Smooth muscle cell of the brain vasculature (primary cell): ENCODE measurements around the gene NAA20.
"Not testable (repeated sequence)": the region's sequence is repeated elsewhere in the genome, so short reads cannot be mapped to it uniquely, and the experiment has no call there.

Experiments
- DNase-seq: peaks from one replicate; pipeline ENCODE4 v3.0.0-alpha.2; 2012; ENCODE audit warnings: low read depth, low spot score

The NAA20 gene

DNA sequence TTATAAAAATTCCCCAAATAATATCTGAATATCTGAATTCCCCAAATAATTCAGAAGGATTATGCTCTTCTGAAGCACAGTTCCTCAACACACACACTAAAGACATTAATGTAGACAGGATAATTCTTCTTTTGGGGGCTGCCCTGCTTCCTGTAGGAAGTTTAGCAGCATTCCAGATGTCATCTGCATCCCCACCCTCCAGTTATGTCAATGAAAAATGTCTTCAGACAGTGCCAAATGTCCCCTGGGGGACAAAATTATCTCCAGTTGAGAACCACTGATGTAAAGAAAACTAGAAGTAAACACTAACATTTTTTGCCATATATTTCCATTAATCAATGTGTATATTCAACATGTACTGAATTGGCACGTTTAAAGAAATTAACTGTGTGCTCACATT lies 25.9 kb upstream of the NAA20 start:
- no peak for DNase-seq

GRCh38 chr20:19991854-19992253 lies 25.3 kb upstream of the NAA20 start:
- no peak for DNase-seq

DNA sequence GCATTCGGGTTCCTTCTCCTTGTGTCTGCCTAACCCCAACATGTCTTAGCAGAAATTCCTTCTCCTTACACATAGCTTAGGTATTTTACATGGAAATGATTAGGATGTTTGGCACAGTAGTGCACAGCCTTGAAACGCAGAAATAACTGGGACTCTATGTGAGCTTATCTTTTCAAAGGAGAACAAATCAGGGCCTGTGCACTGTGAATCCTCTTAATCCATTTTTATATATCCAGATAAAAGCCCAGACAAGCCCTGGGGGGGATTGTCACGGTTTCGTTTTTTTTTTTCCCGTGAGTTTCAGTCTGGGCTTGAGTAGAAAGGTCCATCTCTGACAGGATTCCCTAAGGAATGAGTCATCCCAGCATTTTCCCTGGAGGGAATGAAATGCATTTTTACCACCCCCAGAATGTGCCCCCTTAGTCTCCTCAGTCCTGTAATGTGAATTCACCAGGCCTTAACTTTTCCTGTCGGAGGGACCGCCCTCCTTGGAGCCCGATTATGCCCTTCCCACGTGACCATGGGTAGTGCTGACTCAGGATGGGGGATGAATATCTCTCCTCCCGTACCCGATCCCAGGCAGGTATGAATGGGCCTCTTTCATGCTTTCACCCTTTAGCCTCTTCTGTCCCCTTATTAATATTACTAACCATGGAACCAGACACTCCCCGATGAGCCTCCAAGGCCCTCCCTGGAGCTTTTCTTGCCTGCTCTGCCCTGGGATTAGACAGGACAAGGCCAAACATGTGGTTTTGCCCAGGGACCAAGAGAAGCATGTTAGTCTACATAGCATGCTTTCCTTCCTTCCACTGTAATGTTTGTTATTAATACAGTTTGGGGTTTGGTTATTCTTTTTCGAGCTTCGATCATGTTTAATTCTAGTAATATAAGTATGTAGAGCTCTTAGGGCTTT lies 23.9 kb upstream of the NAA20 start:
- no peak for DNase-seq

DNA sequence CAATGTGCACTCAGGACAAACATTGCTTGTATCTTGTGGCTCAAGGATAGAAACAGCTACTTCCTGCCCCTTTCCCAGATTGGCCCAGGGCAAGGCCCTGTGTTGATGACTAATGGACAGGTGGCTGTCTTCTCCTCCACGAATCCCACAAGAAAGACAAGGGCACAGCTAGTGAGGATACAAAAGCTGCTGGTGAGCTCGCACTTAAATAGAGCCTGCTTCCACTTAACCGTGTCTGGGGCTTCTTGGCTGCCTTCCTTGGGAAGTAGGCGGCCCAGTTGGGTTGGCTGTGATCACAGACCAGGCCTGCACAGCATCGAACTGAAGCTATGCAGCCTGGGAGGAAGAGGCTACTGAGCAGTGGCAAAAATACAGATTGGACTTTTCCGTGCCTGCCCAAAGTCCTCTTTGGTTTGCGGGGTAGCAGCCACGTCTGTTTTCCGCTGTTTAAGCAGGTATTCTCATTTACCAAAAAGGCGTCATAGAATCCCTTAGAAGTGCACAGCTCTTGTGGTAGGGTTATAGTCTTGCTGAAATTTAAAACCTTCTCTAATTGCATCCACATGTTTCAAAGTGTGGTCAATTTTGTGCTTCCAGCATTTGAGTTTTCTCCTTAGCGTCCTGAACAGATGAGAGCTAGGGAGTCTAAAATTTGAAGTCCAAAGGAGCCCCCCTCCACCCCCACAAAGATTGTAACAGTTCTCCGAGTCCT lies 23.0 kb upstream of the NAA20 start:
- DNase-seq: no peak

DNA sequence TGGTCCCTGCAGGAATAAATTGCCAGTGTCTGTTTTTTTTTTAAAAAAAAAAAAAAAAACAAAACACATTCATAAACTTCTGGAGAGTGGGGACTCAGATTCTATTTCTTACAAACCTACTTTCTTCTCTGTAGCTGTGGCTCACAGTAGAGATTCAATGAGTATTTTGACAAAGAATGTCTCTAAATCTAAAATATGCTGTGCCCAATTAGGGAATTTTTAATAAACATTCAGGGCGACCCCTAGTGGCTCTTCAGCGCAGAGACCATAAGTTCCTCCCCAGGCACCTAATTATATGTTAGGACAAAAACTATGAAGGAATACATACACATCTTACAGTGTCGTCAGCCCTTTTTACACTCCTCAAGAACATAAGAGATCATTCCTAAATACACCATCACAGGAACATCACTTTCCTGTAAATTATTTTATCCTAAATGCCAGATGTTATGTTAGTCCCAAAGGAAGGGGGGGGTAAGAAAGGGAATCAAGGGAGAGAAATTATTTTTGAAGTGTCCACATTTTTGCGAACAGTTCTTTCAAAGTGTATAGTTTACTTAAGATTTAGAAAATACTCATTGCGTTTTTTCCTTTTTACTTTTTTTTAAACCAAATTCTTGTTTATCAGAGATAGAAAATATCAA lies 21.8 kb upstream of the NAA20 start:
- no peak for DNase-seq

DNA sequence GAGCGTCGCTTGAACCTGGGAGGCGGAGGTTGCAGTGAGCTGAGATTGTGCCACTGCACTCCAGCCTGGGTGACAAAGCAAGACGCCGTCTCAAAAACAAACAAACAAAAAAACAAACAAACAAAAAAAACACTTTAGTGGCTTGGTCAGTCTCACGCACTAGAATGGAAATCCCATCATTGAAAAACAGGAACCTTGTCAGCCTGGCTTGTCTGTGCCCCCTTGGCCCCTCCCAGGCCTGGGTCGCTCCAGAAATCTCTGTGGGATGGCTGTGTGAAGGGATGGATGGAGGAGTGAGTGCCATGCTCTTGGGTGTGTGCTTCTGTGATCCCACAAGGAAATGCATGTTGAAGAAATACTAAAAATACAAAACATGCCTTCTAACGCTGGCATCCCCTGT lies 20.9 kb upstream of the NAA20 start:
- no peak for DNase-seq

GRCh38 chr20:19996917-19997316 lies 20.2 kb upstream of the NAA20 start:
- DNase-seq: no peak

GRCh38 chr20:19998990-19999705 lies 18.0 kb upstream of the NAA20 start:
- no peak for DNase-seq

DNA sequence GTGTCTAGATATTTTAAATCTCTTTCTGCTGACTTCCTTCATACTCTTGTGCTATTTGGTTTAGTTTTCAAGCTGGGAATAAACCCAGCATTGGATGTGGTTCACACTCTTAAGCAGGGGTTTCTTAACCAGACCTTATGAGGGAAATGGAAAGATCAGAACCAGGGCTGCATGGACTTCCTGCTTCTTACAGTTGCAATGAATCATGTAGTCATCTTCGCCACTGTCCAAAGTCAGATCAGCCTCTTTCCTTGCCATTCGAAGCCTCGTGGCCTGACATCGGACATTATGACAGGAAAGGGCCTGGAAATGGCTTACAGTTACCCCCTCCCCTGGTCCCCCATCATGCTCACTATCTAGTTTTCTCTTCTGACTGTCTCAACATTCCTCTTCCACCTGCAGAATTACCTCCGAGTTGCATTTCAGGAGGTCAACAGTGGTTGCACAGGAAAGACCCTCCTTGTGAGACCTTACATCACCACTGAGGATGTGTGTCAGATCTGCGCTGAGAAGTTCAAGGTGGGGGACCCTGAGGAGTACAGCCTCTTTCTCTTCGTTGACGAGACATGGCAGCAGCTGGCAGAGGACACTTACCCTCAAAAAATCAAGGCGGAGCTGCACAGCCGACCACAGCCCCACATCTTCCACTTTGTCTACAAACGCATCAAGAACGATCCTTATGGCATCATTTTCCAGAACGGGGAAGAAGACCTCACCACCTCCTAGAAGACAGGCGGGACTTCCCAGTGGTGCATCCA lies 16.8 kb upstream of the NAA20 start:
- no peak for DNase-seq

DNA sequence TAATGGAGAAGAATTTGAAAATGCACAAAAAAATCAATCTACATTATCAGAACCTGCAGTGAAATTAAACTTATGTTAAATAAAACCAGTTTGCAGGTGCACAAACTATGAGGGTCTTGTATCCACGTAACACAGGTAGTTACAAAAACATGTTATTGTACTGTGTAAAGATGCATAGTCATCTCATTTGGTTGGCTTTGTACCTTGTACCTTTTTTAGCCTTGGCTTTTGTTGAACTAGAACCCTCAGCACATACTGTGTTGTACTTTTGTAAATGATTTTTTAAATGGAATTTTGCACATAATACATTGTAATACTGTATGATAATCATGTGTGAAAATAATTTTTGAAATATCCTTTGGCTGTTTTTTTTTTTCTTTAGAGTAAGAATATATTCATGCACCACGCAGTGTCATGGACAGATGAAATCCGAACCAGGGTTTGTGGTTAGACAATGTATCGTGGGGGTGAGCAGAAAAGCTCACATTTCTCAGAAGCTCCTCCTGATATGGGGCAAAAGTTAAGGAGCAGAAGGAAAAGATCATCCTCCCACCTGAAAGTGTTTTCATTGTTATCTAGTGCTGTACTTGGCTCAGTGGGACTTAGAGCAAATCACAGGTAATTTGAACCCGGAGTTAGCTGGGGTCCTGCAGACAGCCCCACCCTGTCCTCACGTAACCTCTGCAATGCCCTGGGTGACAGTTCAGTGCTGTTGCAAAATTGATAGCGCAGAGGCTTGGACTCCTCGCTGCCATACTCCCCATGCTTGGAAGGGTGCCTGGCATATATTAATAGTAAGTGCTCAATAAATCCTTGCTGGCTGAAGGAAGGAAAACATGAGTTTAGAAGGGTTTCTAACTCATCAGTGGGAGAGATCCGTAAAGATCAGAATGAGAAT lies 14.8 kb upstream of the NAA20 start:
- DNase-seq: no peak

GRCh38 chr20:20003031-20003954 lies 13.9 kb upstream of the NAA20 start:
- DNase-seq: no peak

- not testable (repeated sequence) for DNase-seq
Observed at GRCh38 chr20:20003955-20004322, 13.2 kb upstream of the NAA20 start.

DNA sequence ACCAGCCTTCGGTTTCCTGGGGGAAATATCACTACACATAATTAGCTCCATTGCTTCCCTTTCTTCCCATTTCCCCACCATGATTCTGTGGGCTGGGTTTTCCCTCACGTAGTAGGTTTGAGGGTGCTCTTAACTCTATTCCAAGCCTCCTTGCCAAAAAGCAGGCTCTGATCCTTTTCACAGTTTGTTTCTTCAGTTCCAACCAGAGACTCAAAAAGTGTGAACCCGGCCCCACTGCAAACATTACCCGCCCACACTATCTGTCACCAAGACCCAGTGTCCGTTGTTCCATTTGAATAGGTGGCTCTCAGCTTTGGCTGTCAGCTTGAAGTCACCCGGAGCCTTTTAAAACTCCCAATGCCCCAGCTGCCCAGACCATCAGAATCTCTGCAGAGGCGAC lies 11.8 kb upstream of the NAA20 start:
- DNase-seq: no peak

- DNase-seq: no peak
Observed at GRCh38 chr20:20009784-20010253, 7.3 kb upstream of the NAA20 start.

DNA sequence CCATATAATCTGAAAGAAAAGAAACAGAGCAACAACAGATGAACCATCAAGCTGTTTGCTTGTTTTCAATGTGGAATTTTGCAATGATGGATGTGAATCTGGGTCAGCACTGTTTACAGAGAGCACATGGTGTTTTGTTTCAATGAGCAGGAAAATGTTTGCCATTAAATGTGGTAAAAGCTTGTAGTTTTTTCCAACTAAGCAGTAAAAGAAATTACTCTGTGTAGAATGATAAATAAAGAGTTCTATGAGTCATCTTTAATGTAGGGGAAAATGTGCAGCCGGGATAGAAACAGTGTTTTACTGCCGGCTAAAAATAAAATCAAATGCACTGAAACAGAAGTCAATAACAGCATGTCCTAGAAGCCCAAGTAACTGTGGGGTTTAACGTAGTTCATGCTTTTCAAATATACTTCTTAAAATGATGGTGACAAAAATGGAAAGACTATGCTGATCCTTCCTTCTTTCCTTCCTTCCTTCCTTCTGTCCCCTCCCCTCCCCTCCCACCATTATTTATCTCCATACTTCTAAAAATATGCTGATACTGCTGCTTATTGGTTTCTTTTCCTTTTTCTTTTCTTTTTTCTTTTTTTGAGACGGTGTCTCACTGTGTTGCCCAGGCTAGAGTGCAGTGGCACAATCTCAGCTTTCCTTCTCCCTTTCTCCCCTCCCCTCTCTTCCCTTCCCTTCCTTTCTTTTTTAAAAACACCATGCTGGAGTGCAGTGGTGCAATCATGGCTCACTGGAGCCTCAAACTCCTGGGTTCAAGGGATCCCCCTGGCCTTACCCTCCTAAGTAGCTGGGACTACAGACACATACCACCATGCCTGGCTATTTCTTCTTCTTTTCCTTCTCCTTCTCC lies 6.3 kb upstream of the NAA20 start:
- DNase-seq: no peak

- no peak for DNase-seq
Observed at GRCh38 chr20:20012541-20012940, 4.6 kb upstream of the NAA20 start.

GRCh38 chr20:20014659-20015058 lies 2.5 kb upstream of the NAA20 start:
- no peak for DNase-seq

- DNase-seq: no peak
Observed at GRCh38 chr20:20017844-20018185, 653 bp downstream of the NAA20 start.
